Activated naive CD4-positive, alpha-beta T cell treated with anti-CD3 and anti-CD28 coated beads, Interleukin-2, amount 50 U/mL, for 24 hours (primary cell): ENCODE results near the gene ZNF280C.

Experiments used
- H3K27ac Mint-ChIP-seq: one replicate; pipeline ENCODE4 v1.8.0; 2021; ENCODE audit warnings: mild to moderate bottlenecking, mixed read lengths
- H3K27me3 Mint-ChIP-seq: one replicate; pipeline ENCODE4 v1.8.0; 2021; ENCODE audit warnings: mixed read lengths
- H3K36me3 Mint-ChIP-seq: one replicate; pipeline ENCODE4 v1.8.0; 2021; ENCODE audit warnings: mixed read lengths
- H3K4me1 Mint-ChIP-seq: one replicate; pipeline ENCODE4 v1.8.0; 2021; ENCODE audit warnings: mixed read lengths
- H3K4me3 Mint-ChIP-seq: one replicate; pipeline ENCODE4 v1.8.0; 2021; ENCODE audit warnings: mild to moderate bottlenecking, mixed read lengths
- H3K9me3 Mint-ChIP-seq: one replicate; pipeline ENCODE4 v1.8.0; 2021; ENCODE audit warnings: mixed read lengths

Gene ZNF280C

GRCh38 chrX:130213376-130213775 is 55.3 kb downstream of the ZNF280C start:
- Mint-ChIP-seq H3K4me1 (peaks cover 7% of the 10 kb centered on the region), H3K27me3 (no peaks in the 10 kb centered on the region), H3K27ac (no peak overlapping the region), H3K36me3 (peaks cover 20% of the 10 kb centered on the region), H3K9me3 (no peaks in the 10 kb centered on the region), H3K4me3 (no peak overlapping the region)

- Mint-ChIP-seq H3K36me3 (peaks cover 20% of the 10 kb centered on the region), H3K9me3 (no peaks in the 10 kb centered on the region), H3K27me3 (no peaks in the 10 kb centered on the region), H3K27ac (peak overlapping the region; percentile 65), H3K4me3 (no peak overlapping the region), H3K4me1 (peaks cover 7% of the 10 kb centered on the region)
Observed at GRCh38 chrX:130212371-130212770, 56.3 kb downstream of the ZNF280C start.

- Mint-ChIP-seq H3K4me3 (no peak overlapping the region), H3K27me3 (no peaks in the 10 kb centered on the region), H3K27ac (peak overlapping the region; percentile 71)
Observed at GRCh38 chrX:130211415-130212186, 57.1 kb downstream of the ZNF280C start.

DNA sequence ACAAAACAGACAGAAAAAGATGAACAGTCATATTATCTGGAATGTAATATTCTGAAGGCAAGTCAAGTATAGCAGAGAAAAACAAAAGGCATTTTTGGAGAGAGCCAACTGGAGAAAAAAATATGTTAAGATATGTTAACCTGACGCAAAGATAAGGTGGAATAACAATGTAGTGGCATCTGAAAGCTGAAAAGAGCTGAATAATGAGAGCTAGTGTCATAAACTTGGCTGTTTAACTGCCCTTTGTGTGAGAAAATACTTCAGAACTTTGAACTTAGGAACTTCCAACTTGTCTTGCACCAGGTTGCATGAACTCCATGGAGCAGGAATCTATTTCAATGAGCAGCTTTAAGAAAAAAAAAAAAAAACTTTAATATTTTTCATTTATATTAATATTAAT is 64.1 kb downstream of the ZNF280C start:
- no peaks in the 10 kb centered on the region for H3K4me1 Mint-ChIP-seq
- H3K27me3 Mint-ChIP-seq = no peaks in the 10 kb centered on the region
- H3K4me3 Mint-ChIP-seq = no peak overlapping the region
- H3K36me3 Mint-ChIP-seq = peaks cover 4% of the 10 kb centered on the region
- no peak overlapping the region for H3K27ac Mint-ChIP-seq
- H3K9me3 Mint-ChIP-seq = no peaks in the 10 kb centered on the region

More at GRCh38 chrX:130211415-130212186, 57.1 kb downstream of the ZNF280C start:
- H3K9me3 Mint-ChIP-seq = no peaks in the 10 kb centered on the region
- H3K36me3 Mint-ChIP-seq = peaks cover 20% of the 10 kb centered on the region
- peaks cover 7% of the 10 kb centered on the region for H3K4me1 Mint-ChIP-seq

DNA sequence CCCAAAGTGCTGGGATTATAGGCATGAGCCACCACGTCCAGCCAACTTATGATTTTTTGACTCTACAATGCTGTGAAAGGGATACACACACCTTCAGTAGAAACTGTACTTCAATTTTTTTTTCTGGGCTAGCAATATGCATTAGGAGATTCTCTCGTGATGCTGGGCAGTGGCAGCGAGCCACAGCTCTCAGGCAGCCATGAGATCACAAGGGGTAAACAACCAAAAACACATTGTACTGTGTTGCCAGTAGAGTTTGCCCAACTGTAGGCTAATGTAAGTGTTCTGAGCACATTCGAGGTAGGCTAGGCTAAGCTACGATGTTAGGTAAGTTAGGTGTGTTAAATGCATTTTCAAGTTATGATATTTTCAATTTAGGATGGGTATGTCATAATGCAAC is 71.2 kb downstream of the ZNF280C start:
- no peak overlapping the region for H3K27ac Mint-ChIP-seq
- H3K9me3 Mint-ChIP-seq = no peaks in the 10 kb centered on the region
- no peaks in the 10 kb centered on the region for H3K36me3 Mint-ChIP-seq
- no peaks in the 10 kb centered on the region for H3K4me1 Mint-ChIP-seq
- H3K27me3 Mint-ChIP-seq = no peaks in the 10 kb centered on the region
- no peak overlapping the region for H3K4me3 Mint-ChIP-seq

DNA sequence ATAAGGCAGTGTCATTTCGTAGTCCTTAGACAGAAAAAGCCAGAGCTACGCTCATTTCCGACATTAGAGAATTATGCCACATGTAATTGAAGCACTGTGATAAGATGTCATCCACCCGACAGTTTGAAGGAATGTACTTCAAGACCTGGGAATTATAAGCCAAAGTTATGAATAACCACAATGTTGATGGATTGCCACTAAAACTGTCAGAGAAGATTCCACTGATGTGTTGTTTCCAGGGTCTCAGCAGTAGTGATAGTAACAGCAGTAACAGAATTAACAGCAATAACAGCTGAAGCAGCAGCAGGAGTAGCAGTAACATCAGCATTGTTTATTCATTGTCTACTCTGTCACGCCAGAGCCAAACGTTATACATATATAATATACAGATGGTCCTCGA is 72.2 kb downstream of the ZNF280C start:
- no peak overlapping the region for H3K27ac Mint-ChIP-seq
- no peaks in the 10 kb centered on the region for H3K27me3 Mint-ChIP-seq

DNA sequence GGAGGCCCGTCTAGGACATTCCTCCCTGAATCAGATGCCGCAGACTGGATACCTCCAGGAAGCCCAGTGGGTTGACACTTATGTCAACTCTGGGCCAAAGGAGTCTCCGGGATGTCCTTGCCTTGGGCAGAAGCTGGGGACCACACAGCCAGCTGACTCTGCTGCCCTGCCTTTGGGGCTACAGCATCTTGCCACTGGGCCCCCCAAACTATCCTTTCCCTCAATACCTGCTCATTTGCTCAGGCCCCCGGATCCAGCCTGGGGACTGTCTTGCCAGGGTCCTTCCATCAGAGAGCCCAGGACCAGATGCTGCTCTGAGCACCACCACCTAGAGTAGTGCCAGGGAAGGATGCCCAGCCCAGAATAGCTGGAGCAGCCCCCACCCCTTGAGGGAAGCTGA is 77.9 kb downstream of the ZNF280C start:
- Mint-ChIP-seq H3K27ac (no peak overlapping the region), H3K4me1 (peaks cover 1% of the 10 kb centered on the region), H3K36me3 (no peaks in the 10 kb centered on the region)

More for the DNA sequence above, 72.2 kb downstream of the ZNF280C start:
- Mint-ChIP-seq H3K36me3 (no peaks in the 10 kb centered on the region), H3K4me1 (no peaks in the 10 kb centered on the region), H3K4me3 (no peak overlapping the region), H3K9me3 (no peaks in the 10 kb centered on the region)

DNA sequence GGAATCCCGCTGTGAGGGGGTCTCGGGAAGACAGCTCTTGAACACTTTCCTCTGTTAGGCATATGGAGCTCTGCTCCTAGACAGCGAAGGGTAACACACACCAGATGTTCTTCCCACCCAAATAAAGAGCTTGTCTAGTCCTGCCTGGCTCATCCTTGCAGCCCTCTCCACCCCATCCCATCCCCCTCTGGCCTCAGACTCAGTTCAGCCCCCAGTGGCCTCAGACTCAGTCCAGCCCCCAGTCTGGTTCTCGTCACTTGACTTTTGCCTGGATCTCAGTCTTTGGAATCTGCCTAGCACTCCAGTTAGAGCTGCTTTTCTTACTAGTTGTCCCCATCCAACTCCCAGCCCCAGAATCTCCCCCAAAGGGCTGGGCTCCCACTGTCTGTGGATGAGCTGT is 82.0 kb downstream of the ZNF280C start:
- Mint-ChIP-seq H3K27ac (no peak overlapping the region), H3K4me3 (no peak overlapping the region), H3K27me3 (no peaks in the 10 kb centered on the region), H3K36me3 (no peaks in the 10 kb centered on the region), H3K9me3 (no peaks in the 10 kb centered on the region), H3K4me1 (peaks cover 14% of the 10 kb centered on the region)

More for the DNA sequence above, 77.9 kb downstream of the ZNF280C start:
- Mint-ChIP-seq H3K4me3 (no peak overlapping the region), H3K27me3 (no peaks in the 10 kb centered on the region), H3K9me3 (no peaks in the 10 kb centered on the region)

GRCh38 chrX:130184857-130185256 is 83.8 kb downstream of the ZNF280C start:
- Mint-ChIP-seq H3K36me3 (peaks cover under 1% of the 10 kb centered on the region), H3K4me3 (no peak overlapping the region), H3K27me3 (no peaks in the 10 kb centered on the region), H3K9me3 (no peaks in the 10 kb centered on the region), H3K4me1 (peaks cover 17% of the 10 kb centered on the region), H3K27ac (peak overlapping the region; percentile 70)

- peaks cover 4% of the 10 kb centered on the region for H3K36me3 Mint-ChIP-seq
Observed at GRCh38 chrX:130184168-130184567, 84.5 kb downstream of the ZNF280C start.

GRCh38 chrX:130179579-130180215 is 89.0 kb downstream of the ZNF280C start:
- Mint-ChIP-seq H3K9me3 (no peaks in the 10 kb centered on the region), H3K27ac (peak overlapping the region; percentile 74), H3K36me3 (peaks cover 5% of the 10 kb centered on the region), H3K27me3 (no peaks in the 10 kb centered on the region), H3K4me1 (peaks cover 44% of the 10 kb centered on the region), H3K4me3 (peak overlapping the region; percentile 59)

More at GRCh38 chrX:130184168-130184567, 84.5 kb downstream of the ZNF280C start:
- peaks cover 23% of the 10 kb centered on the region for H3K4me1 Mint-ChIP-seq
- H3K9me3 Mint-ChIP-seq = no peaks in the 10 kb centered on the region
- H3K27me3 Mint-ChIP-seq = no peaks in the 10 kb centered on the region
- H3K27ac Mint-ChIP-seq = no peak overlapping the region
- H3K4me3 Mint-ChIP-seq = no peak overlapping the region

GRCh38 chrX:130179170-130179569 is 89.5 kb downstream of the ZNF280C start:
- Mint-ChIP-seq H3K27ac (peak overlapping the region; percentile 74), H3K27me3 (no peaks in the 10 kb centered on the region), H3K4me3 (peak overlapping the region; percentile 59), H3K4me1 (peaks cover 47% of the 10 kb centered on the region), H3K36me3 (peaks cover 5% of the 10 kb centered on the region), H3K9me3 (no peaks in the 10 kb centered on the region)

- Mint-ChIP-seq H3K9me3 (no peaks in the 10 kb centered on the region), H3K27me3 (no peaks in the 10 kb centered on the region), H3K36me3 (peaks cover 5% of the 10 kb centered on the region), H3K27ac (no peak overlapping the region), H3K4me1 (peaks cover 54% of the 10 kb centered on the region), H3K4me3 (peak overlapping the region; percentile 13)
Observed at GRCh38 chrX:130176942-130177341, 91.8 kb downstream of the ZNF280C start.

- peaks cover 54% of the 10 kb centered on the region for H3K4me1 Mint-ChIP-seq
- H3K4me3 Mint-ChIP-seq = peak overlapping the region; percentile 13
- H3K36me3 Mint-ChIP-seq = peaks cover 5% of the 10 kb centered on the region
Observed at GRCh38 chrX:130176354-130176776, 92.3 kb downstream of the ZNF280C start.

GRCh38 chrX:130174937-130175336 is 93.8 kb downstream of the ZNF280C start:
- Mint-ChIP-seq H3K36me3 (peaks cover 5% of the 10 kb centered on the region), H3K9me3 (no peaks in the 10 kb centered on the region), H3K27me3 (no peaks in the 10 kb centered on the region), H3K27ac (peak overlapping the region; percentile 62), H3K4me1 (peaks cover 61% of the 10 kb centered on the region), H3K4me3 (no peak overlapping the region)

More at GRCh38 chrX:130176354-130176776, 92.3 kb downstream of the ZNF280C start:
- Mint-ChIP-seq H3K9me3 (no peaks in the 10 kb centered on the region), H3K27me3 (no peaks in the 10 kb centered on the region), H3K27ac (no peak overlapping the region)

DNA sequence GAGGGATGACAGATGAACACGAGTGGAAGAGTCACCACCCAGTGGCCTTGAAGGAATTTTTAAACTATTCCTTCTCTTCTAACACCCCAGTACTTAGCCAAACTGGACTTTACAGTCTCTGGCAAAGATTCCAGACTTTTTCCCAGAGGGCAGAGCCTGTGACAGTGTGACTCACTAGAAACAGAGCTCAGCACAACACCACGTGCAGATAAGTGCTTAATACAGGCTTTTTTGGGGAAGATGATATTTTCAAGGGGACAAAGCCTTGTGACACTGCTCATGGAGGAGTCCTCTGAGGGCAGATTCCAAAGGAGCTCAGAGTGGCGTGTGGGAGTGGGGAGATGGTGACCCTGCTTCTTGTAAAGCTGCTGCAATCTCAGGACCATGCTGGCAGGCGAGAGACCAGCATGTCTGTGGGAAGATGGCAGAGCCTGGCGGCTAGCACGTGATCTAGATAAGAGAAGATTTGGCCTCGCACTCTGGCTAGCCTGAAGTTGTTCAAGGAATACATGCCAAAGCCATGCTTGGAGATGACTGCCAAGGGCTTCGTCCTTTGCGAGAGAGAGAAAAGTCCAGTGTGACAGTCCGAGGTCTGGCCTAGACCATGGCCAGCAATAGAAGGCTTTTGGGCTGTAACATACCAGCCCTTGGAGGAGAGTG is 94.5 kb downstream of the ZNF280C start:
- Mint-ChIP-seq H3K36me3 (peaks cover 2% of the 10 kb centered on the region), H3K9me3 (no peaks in the 10 kb centered on the region), H3K27ac (peak overlapping the region; percentile 94), H3K4me3 (peak overlapping the region; percentile 93), H3K4me1 (peaks cover 54% of the 10 kb centered on the region), H3K27me3 (no peaks in the 10 kb centered on the region)
